Fibroblast of mammary gland (primary cell): Measurements from ENCODE around the gene STAB1.
"Not testable (repeated sequence)": the region's sequence is repeated elsewhere in the genome, so short reads cannot be mapped to it uniquely, and the experiment has no call there.

Source experiments
- DNase-seq: peaks from one replicate; pipeline ENCODE4 v3.0.0-alpha.2; 2010; ENCODE audit warnings: low read depth
- H3K4me3 ChIP-seq: 2 replicates; pipeline ENCODE4 v1.5.1; 2011; ENCODE audit warnings: low read depth, mild to moderate bottlenecking, low read length, moderate library complexity; ENCODE audit not compliant: control insufficient read depth
- TF ChIP-seq, protein P1 (sequence below): conservative IDR thresholded peaks from 2 replicates; pipeline ENCODE4 v1.5.1; 2011; ENCODE audit warnings: low read depth, low read length, inconsistent platforms; ENCODE audit not compliant: control insufficient read depth, insufficient read depth

The STAB1 gene

GRCh38 chr3:52524258-52524751, 29.2 kb downstream of the STAB1 start:
- TF ChIP-seq, protein P1, sequence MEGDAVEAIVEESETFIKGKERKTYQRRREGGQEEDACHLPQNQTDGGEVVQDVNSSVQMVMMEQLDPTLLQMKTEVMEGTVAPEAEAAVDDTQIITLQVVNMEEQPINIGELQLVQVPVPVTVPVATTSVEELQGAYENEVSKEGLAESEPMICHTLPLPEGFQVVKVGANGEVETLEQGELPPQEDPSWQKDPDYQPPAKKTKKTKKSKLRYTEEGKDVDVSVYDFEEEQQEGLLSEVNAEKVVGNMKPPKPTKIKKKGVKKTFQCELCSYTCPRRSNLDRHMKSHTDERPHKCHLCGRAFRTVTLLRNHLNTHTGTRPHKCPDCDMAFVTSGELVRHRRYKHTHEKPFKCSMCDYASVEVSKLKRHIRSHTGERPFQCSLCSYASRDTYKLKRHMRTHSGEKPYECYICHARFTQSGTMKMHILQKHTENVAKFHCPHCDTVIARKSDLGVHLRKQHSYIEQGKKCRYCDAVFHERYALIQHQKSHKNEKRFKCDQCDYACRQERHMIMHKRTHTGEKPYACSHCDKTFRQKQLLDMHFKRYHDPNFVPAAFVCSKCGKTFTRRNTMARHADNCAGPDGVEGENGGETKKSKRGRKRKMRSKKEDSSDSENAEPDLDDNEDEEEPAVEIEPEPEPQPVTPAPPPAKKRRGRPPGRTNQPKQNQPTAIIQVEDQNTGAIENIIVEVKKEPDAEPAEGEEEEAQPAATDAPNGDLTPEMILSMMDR: no peak
- DNase-seq: no peak
- H3K4me3 ChIP-seq: no peak overlapping the region

DNA sequence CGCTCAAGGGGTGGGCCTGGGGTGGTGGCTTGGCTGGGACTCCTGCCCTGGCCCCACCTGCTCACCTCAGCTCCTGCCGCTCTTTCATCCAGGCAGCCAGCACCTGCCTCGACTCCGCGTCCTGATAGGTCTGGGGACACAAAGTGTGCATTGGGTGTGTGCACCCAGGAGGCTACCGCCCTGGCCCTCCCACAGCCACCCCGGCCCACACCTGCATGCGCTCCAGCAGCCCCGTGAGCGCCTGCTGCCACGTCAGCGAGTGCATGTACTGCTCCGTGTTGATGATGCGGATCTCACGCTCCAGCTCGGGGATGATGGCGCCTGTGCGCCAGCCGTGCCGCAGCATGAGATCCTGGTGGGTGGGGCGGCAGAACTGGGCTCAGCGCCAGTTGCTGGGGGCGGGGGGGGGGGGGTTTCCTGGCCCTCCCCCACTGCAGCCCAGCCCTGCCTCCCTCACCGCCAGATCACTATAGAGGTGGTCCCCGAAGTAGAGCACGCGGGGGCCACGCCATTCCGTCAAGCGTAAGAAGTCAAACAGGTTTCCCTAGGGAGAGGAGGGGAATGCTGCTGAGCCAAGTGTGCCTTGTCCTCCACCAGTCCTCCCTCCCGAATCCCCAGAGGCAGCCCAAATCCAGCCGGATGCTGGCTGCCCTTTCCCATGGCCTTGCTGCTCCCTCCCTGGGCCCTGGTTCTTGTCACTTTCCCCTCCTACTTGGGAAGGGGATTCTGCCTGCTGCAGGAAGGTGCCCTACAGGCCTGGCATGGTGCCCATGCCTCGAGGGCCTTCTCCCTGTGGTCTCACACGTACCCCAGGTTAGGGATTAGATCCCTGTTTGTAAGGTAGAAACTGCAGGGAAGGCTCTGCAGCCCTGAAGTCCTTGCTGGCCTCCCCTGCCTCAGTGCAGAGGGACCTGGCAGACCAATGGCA, 29.9 kb downstream of the STAB1 start:
- H3K4me3 ChIP-seq: no peak overlapping the region
- no peak for DNase-seq
- TF ChIP-seq, protein P1: no peak

DNA sequence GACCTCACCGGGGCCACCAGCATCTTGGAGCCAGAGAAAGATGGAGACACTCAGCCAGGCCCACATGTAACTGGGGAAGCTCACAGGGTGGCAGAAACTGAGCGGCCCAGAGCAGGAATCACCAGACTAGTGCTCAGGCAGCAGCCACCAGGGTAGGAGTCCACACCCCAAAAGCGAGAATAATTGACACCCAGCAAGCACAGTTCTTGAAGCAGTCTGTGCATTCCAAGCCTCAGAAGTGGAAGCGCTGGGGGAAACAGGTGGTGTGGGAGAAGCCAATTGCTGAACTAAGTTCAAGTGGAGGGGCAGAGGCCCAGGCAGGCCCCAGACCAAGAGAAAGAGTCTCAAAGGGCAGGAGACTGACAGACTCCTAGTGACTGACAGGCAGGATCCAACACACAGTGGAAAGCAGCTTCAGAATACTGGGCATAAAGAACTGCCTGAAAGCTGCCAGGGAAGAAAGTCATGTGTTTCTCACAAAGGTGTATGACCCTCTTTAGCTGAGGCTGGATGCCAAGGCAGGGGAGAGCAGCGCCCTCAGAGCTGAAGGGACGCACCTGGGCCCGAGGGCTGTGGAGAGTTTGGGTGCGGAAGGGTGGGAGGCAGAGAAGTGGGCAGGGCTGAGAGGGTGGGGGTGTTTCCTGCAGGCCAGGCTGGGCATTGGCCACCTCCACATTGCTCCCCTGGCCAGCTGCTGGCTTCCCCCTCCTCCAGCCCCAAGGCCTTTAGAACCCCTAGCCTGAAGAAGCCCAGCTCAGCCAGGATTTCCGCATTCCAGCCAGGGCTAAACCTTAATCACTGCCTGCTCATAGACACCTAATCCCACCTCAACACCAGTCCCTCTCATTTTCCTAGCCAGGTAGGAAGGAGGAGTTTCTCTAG, 30.8 kb downstream of the STAB1 start:
- DNase-seq: no peak
- no peak overlapping the region for H3K4me3 ChIP-seq
- TF ChIP-seq, protein P1: no peak

DNA sequence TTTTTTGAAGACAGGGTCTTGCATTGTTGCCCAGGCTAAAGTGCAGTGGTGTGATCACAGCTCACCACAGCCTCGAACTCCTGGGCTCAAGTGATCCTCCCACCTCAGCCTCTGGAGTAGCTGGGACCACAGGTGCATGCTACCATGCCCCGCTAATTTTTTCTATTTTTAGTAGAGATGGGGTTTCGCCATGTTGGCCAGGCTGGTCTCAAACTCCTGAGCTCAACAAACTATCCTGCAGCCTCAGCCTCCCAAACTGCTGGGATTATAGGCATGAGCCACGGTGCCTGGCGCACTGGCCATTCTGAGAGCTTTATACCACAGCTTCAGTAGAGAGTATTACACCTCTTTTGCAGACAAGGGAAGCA, 31.5 kb downstream of the STAB1 start:
- DNase-seq, H3K4me3 ChIP-seq: not testable (repeated sequence)

GRCh38 chr3:52527039-52527731, 32.0 kb downstream of the STAB1 start:
- H3K4me3 ChIP-seq: no peak overlapping the region
- TF ChIP-seq, protein P1: no peak
- no peak for DNase-seq

DNA sequence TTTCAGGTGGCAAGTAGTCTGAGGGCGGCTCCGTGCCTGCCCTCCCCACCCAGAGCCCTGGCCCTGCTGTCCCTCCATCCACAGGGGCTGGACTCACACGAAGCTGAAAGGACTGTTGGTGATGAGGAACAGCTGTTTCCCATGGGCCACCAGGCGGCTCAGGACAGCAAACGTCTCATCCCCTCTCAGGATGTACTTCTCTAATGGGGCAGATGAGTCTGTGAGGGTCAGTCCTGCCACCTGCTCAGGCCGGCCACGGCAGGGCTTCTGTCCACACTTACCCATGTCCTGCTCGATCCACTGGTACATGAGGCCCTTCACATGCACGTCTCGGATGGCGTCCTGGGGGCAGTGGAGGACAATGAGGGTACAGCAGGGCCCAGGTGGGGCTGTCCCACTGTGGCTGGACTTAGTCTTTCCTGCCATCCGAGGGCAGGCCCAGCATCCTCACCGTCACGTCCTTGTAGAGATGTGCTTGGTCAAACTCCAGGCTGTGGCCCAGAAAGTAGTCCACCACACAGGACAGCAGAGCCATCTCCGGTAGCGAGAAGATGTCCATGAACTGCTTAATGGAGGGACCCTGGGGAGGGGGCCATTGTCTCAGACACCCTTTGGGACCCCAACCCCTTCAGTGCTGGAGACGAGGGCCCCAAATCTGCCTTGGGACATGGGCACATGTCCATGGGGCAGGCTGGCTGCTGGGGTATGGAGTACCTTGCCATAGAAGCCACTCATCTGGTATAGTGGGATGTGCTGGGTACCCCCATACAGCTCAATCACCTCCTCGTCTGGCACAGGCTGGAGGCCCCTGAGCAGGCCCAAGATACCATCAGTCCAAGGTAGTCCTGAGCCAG, 32.8 kb downstream of the STAB1 start:
- TF ChIP-seq, protein P1: no peak
- H3K4me3 ChIP-seq: no peak overlapping the region
- no peak for DNase-seq
